Transverse colon (tissue), 4 donors: ENCODE data around the gene COX10.

Experiments
- CTCF ChIP-seq, 5 experiments: fragments of 200-600 bp in 3 of 5; fragments of 450-650 bp in 2 of 5; sonication (generic) in 3 of 5; IDR thresholded peaks; 1 replicate in 2 of 5; 2 replicates in 3 of 5; pipeline ENCODE4 v1.5.1; 2016 to 2017; ENCODE audit warnings: antibody characterized with exemption in 5 of 5, inconsistent platforms in 3 of 5, mild to moderate bottlenecking in 2 of 5, moderate library complexity in 1 of 5
- POLR2AphosphoS5 ChIP-seq, 3 donors: sonication (generic); formaldehyde crosslinking; IDR thresholded peaks; one replicate each; pipeline ENCODE4 v1.6.1; 2016; ENCODE audit warnings: antibody characterized with exemption in 3 of 3

GRCh38 chr17:14112407-14112806 is 43.1 kb downstream of the COX10 start:
- no peak for TF ChIP-seq CTCF (IDR thresholded peaks at IDR 0.05)
- no peak for TF ChIP-seq POLR2AphosphoS5 (IDR thresholded peaks at IDR 0.05)
